Natural killer cell (primary cell): ENCODE results near the gene MBLAC2. TPM values are rescaled to one million over a fixed set of nuclear protein-coding genes. Genes with fewer than 3 reads are reported as not detected.

Experiments used
- ATAC-seq, 3 donors: fragments of 150-1000 bp in 2 of 3; fragments of 200-7000 bp in 1 of 3; cut with Tn5 transposase; 1 replicate in 1 of 3; 2 replicates in 2 of 3; pipeline ENCODE4 v1.10.0; 2021; ENCODE audit warnings: mild to moderate bottlenecking in 2 of 3, moderate library complexity in 2 of 3
- DNase-seq, 2 donors: peaks; one replicate each; pipeline versions ENCODE4 v3.0.0 to v3.0.0-alpha.2; 2013 to 2021; ENCODE audit warnings: mixed read lengths in 1 of 2
- H3K27ac ChIP-seq: one replicate; pipeline ENCODE4 v1.5.1; 2013; ENCODE audit warnings: mild to moderate bottlenecking, low read length
- H3K27me3 ChIP-seq: one replicate; pipeline ENCODE4 v1.6.1; 2013; ENCODE audit warnings: low read length; ENCODE audit not compliant: control insufficient read depth, insufficient read depth
- H3K36me3 ChIP-seq: one replicate; pipeline ENCODE4 v1.6.1; 2013; ENCODE audit warnings: low read length; ENCODE audit not compliant: control insufficient read depth, insufficient read depth
- H3K4me1 ChIP-seq: one replicate; pipeline ENCODE4 v1.6.1; 2013; ENCODE audit warnings: low read length; ENCODE audit not compliant: control insufficient read depth, insufficient read depth
- H3K4me3 ChIP-seq: one replicate; pipeline ENCODE4 v1.5.1; 2013; ENCODE audit warnings: low read length
- H3K9me3 ChIP-seq: one replicate; pipeline ENCODE4 v1.6.1; 2013; ENCODE audit warnings: low read length; ENCODE audit not compliant: control insufficient read depth, insufficient read depth
- H3K27ac Mint-ChIP-seq, 2 donors: one replicate each; pipeline ENCODE4 v1.8.0; 2022; ENCODE audit warnings: mild to moderate bottlenecking in 2 of 2, mixed read lengths in 2 of 2, moderate library complexity in 1 of 2
- H3K27me3 Mint-ChIP-seq, 2 donors: one replicate each; pipeline ENCODE4 v1.8.0; 2022; ENCODE audit warnings: low read depth in 2 of 2, mixed read lengths in 2 of 2
- H3K36me3 Mint-ChIP-seq: one replicate; pipeline ENCODE4 v1.8.0; 2022; ENCODE audit warnings: mixed read lengths
- H3K4me1 Mint-ChIP-seq, 2 donors: one replicate each; pipeline ENCODE4 v1.8.0; 2022; ENCODE audit warnings: mixed read lengths in 2 of 2
- H3K4me3 Mint-ChIP-seq: one replicate; pipeline ENCODE4 v1.8.0; 2022; ENCODE audit warnings: mild to moderate bottlenecking, moderate library complexity, mixed read lengths
- H3K9me3 Mint-ChIP-seq, 2 donors: one replicate each; pipeline ENCODE4 v1.8.0; 2022; ENCODE audit warnings: mixed read lengths in 2 of 2
- WGBS: methylation state at CpG from one replicate; pipeline ENCODE4 v1.1.7; 2013; ENCODE audit warnings: missing lambda C conversion rate; ENCODE audit not compliant: insufficient coverage; 5-methylcytosine and 5-hydroxymethylcytosine counted together
- intact Hi-C: fragments of 100-400 bp; cut with micrococcal nuclease; formaldehyde crosslinking; loops from one replicate; pipeline ENCODE4 v1.14.2; 2022
- total RNA-seq, 4 donors: library from RNA; stranded (reverse); fragments of 120-200 nt in 1 of 4; gene quantifications; one replicate each; pipeline versions ENCODE4 v1.2.3 to v1.2.4, GENCODE V29; 2013 to 2022
- TF ChIP-seq, protein P1 (sequence below): fragments of 200-600 bp; IDR thresholded peaks from one replicate; pipeline ENCODE4 v1.8.0; 2022; ENCODE audit warnings: antibody characterized with exemption

MBLAC2 gene
- total RNA-seq, 3 donors from 2014 or later (not counting 1 experiment from before 2014, with no cell fraction given) = 2.9 to 4.8 (median 3.5) TPM

DNA sequence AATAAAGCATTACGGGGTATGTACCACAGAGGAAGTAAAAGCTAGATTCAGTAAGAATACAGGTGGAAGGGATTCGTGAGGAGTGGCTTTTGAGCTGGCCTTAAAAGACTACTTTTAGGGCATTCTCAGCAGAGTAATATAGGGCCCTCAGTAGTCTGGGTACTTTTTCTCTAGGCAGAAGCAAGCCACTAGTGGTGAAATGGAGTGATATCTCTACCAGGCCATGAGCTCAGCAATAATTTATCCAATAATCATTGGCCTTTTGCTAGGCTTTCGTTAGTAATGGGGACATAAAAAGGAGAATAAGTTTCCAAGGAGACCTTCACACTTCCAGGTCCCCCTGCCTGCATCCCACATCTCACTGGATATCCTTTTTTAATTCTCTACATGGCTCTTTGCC, 1.8 kb upstream of the MBLAC2 start:
- TF ChIP-seq, protein P1, sequence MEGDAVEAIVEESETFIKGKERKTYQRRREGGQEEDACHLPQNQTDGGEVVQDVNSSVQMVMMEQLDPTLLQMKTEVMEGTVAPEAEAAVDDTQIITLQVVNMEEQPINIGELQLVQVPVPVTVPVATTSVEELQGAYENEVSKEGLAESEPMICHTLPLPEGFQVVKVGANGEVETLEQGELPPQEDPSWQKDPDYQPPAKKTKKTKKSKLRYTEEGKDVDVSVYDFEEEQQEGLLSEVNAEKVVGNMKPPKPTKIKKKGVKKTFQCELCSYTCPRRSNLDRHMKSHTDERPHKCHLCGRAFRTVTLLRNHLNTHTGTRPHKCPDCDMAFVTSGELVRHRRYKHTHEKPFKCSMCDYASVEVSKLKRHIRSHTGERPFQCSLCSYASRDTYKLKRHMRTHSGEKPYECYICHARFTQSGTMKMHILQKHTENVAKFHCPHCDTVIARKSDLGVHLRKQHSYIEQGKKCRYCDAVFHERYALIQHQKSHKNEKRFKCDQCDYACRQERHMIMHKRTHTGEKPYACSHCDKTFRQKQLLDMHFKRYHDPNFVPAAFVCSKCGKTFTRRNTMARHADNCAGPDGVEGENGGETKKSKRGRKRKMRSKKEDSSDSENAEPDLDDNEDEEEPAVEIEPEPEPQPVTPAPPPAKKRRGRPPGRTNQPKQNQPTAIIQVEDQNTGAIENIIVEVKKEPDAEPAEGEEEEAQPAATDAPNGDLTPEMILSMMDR = no peak
- Mint-ChIP-seq H3K36me3 (no peaks in the 10 kb centered on the region), H3K27me3 (no peaks in the 10 kb centered on the region), H3K4me1 (peaks cover 26% of the 10 kb centered on the region in 2 donors), H3K9me3 (no peaks in the 10 kb centered on the region), H3K4me3 (no peak overlapping the region), H3K27ac (no peak overlapping the region)
- 76% methylated on average over 3 of the region's 3 CpGs for WGBS
- DNase-seq (no peak), ATAC-seq (no peak)
- Histone ChIP-seq H3K9me3 (no peaks in the 10 kb centered on the region), H3K36me3 (no peaks in the 10 kb centered on the region), H3K27me3 (no peaks in the 10 kb centered on the region), H3K27ac (no peak overlapping the region), H3K4me1 (peaks cover 15% of the 10 kb centered on the region), H3K4me3 (no peak overlapping the region)
- intact Hi-C loops = no loop called here

DNA sequence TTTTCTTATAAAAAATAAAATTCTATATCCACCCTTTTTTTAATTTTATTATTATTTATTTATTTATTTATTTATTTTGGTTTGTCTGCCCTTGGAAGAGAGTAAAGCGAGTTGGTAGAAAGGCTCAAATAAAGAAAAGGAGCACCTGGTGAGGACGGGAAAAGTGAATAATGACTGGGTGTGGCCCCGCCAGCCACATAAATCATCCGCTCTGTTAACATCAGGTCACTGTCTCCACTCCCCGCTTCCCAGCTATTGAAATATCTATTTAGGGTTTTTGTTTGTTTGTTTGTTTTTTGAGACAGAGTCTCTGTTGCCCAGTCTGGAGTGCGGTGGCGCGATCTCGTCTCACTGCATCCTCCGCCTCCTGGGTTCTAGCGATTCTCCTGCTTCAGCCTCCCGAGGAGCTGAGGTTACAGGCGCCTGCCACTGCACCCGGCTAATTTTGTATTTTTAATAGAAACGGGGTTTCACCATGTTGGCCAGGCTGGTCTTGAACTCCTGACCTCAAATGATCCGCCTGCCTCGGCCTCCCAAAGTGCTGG, 937 bp upstream of the MBLAC2 start:
- Histone ChIP-seq H3K36me3 (no peaks in the 10 kb centered on the region), H3K4me1 (peaks cover 15% of the 10 kb centered on the region), H3K9me3 (no peaks in the 10 kb centered on the region), H3K4me3 (no peak overlapping the region), H3K27me3 (no peaks in the 10 kb centered on the region), H3K27ac (no peak overlapping the region)
- ATAC-seq (no peak), DNase-seq (no peak)
- 95% methylated on average over 17 of the region's 17 CpGs for WGBS
- TF ChIP-seq, protein P1 = no peak
- Mint-ChIP-seq H3K4me3 (peak overlapping the region; percentile 98), H3K9me3 (no peaks in the 10 kb centered on the region), H3K27ac (no peak overlapping the region), H3K36me3 (no peaks in the 10 kb centered on the region), H3K27me3 (no peaks in the 10 kb centered on the region), H3K4me1 (peaks cover 35% of the 10 kb centered on the region in 2 donors)
- intact Hi-C loops = no loop called here

DNA sequence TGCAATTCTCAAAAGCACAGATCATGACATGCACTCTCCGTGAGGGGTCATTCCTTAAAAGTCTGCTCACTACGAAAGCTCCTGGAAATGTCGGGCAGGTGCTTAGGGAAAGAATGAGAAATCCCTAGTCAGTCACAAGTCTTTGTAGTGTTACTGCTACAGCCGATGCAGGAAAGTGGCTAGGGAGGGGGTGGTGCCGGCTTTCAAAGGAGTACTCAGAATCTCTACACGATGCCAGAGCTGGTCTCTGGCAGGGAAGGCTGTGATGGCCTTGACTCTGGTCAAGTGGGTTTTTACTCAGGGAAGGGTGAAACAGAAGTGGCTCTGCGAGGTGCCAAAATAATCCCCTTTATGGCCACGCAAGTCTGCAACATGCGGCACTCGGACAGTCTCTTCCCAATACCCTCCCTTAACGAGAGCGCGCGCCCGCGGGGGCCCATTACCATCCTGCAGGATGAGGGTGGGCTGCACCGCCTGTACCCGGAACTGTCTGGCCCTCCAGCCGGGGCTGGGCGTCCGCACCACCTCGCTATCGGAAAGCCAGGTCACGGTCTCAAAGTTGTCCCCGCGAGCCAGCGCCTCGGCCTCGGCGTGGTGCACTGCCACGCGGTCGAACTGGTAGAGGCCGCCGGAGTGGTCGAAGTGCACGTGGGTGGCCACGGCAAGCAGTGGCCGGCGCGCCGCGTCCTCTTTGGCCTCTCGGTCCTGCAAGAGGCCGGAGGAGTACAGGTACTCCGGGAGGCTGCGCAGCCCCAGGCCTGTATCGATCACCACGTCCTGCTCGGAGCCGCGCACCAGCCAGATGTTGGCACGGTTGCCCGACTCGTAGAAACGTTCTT, 956 bp downstream of the MBLAC2 start:
- Histone ChIP-seq H3K4me1 (peaks cover 15% of the 10 kb centered on the region), H3K4me3 (peak overlapping the region; percentile 92), H3K9me3 (no peaks in the 10 kb centered on the region), H3K27me3 (no peaks in the 10 kb centered on the region), H3K27ac (peak overlapping the region; percentile 65), H3K36me3 (no peaks in the 10 kb centered on the region)
- TF ChIP-seq, protein P1 = no peak
- Mint-ChIP-seq H3K36me3 (peaks cover under 1% of the 10 kb centered on the region), H3K9me3 (no peaks in the 10 kb centered on the region), H3K4me3 (peak overlapping the region; percentile 98), H3K27me3 (no peaks in the 10 kb centered on the region), H3K27ac (peak overlapping the region; percentile 87 to 93), H3K4me1 (peaks cover 38 to 45% of the 10 kb centered on the region in 2 donors)
- ATAC-seq = peak in 2 of 3 donors; percentile 3 to 9
- intact Hi-C loops = loop anchor here (1.0 kb wide), 2 partner anchors 55 to 64 kb away; partner anchors contain the start of gene CETN3
- under 1% methylated on average over 56 of the region's 56 CpGs for WGBS
- peak in 1 of 2 donors; percentile 30 for DNase-seq
